Astrocyte (in vitro differentiated cells and primary cell): ENCODE measurements around the gene UHRF2.

Experiments
- EZH2 ChIP-seq: IDR thresholded peaks from 2 replicates; pipeline ENCODE4 v1.6.1; 2012; ENCODE audit warnings: mild to moderate bottlenecking, low read length, inconsistent platforms; ENCODE audit not compliant: insufficient read depth
- TF ChIP-seq, protein P1 (sequence below): IDR thresholded peaks from 2 replicates; pipeline ENCODE4 v1.5.1; 2011; ENCODE audit warnings: low read depth, mild to moderate bottlenecking, inconsistent platforms, low read length, moderate library complexity; ENCODE audit not compliant: insufficient read depth

DNA sequence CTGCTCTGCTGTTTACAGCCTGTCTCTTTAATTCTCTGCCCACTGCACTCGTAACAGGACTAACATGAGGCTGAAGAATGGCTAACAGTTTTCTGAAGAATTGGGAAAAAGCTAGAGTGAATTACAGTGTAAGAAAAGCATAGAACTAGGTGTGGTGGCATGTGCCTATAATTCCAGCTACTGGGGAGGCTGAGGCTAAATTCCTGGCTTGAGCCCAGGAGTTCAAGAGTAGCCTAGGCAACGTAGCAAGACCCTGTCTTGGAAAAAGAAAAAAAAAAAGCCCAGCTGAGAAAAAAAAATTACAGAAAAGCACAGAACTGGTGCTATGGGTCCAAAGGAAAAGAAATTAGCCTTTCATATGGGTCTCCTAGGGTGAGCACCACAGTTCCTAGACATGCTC, 13.9 kb upstream of the UHRF2 start:
- TF ChIP-seq, protein P1, sequence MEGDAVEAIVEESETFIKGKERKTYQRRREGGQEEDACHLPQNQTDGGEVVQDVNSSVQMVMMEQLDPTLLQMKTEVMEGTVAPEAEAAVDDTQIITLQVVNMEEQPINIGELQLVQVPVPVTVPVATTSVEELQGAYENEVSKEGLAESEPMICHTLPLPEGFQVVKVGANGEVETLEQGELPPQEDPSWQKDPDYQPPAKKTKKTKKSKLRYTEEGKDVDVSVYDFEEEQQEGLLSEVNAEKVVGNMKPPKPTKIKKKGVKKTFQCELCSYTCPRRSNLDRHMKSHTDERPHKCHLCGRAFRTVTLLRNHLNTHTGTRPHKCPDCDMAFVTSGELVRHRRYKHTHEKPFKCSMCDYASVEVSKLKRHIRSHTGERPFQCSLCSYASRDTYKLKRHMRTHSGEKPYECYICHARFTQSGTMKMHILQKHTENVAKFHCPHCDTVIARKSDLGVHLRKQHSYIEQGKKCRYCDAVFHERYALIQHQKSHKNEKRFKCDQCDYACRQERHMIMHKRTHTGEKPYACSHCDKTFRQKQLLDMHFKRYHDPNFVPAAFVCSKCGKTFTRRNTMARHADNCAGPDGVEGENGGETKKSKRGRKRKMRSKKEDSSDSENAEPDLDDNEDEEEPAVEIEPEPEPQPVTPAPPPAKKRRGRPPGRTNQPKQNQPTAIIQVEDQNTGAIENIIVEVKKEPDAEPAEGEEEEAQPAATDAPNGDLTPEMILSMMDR, result no peak
- no peak for TF ChIP-seq EZH2
